SK-N-SH (cell line): ENCODE data around the gene UCK2.

ENCODE experiments used
- FOXM1 ChIP-seq: IDR thresholded peaks from 2 replicates; pipeline ENCODE4 v1.4.0; 2012; ENCODE audit warnings: low read depth, mild to moderate bottlenecking
- TF ChIP-seq, protein P1 (sequence below): fragments of 200-600 bp; sonication (generic); IDR thresholded peaks from 2 replicates; pipeline ENCODE4 v1.6.1; 2017; ENCODE audit warnings: antibody characterized with exemption, mild to moderate bottlenecking, moderate library complexity

DNA sequence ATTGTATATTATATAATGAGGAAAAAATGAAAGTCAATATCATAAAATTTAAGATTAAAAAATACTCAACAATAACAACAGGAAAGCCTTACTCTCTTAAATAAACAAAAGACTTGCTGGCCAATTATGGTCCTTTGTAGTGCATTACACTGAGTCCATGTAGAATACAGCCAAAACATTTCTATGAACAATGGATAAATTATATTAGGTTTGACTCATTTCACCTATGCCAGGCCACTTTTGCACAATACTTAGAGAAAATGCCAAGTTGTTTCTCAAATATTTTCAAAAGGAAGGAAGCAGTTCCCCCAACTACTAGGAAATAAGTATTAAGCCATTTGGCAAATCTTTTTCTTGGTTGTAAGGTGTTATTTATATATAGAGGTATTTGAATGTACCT is 19.8 kb upstream of the UCK2 start:
- TF ChIP-seq, protein P1, sequence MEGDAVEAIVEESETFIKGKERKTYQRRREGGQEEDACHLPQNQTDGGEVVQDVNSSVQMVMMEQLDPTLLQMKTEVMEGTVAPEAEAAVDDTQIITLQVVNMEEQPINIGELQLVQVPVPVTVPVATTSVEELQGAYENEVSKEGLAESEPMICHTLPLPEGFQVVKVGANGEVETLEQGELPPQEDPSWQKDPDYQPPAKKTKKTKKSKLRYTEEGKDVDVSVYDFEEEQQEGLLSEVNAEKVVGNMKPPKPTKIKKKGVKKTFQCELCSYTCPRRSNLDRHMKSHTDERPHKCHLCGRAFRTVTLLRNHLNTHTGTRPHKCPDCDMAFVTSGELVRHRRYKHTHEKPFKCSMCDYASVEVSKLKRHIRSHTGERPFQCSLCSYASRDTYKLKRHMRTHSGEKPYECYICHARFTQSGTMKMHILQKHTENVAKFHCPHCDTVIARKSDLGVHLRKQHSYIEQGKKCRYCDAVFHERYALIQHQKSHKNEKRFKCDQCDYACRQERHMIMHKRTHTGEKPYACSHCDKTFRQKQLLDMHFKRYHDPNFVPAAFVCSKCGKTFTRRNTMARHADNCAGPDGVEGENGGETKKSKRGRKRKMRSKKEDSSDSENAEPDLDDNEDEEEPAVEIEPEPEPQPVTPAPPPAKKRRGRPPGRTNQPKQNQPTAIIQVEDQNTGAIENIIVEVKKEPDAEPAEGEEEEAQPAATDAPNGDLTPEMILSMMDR, result no peak
- TF ChIP-seq FOXM1, result no peak
